Skeletal muscle tissue (tissue), 5 donors: ENCODE measurements around the gene TXNDC17. TPM values are rescaled to one million over a fixed set of nuclear protein-coding genes. Genes with fewer than 3 reads are reported as not detected.
"Not testable (repeated sequence)": the region's sequence is repeated elsewhere in the genome, so short reads cannot be mapped to it uniquely, and the experiment has no call there.

ENCODE experiments used
- H3K27ac ChIP-seq: one replicate; pipeline ENCODE4 v1.7.0; 2013; ENCODE audit warnings: mild to moderate bottlenecking, low read depth, low read length, inconsistent platforms
- H3K27me3 ChIP-seq, 3 donors: one replicate each; pipeline ENCODE4 v1.7.0; 2013; ENCODE audit warnings: low read length in 3 of 3; ENCODE audit not compliant: control insufficient read depth in 3 of 3, insufficient read depth in 3 of 3
- H3K36me3 ChIP-seq, 3 donors: one replicate each; pipeline ENCODE4 v1.7.0; 2013; ENCODE audit warnings: low read length in 3 of 3; ENCODE audit not compliant: control insufficient read depth in 3 of 3, insufficient read depth in 3 of 3
- H3K4me1 ChIP-seq, 3 donors: one replicate each; pipeline ENCODE4 v1.7.0; 2013; ENCODE audit warnings: low read length in 3 of 3, mild to moderate bottlenecking in 3 of 3; ENCODE audit not compliant: control insufficient read depth in 3 of 3, insufficient read depth in 3 of 3
- H3K4me3 ChIP-seq, 3 donors: one replicate each; pipeline ENCODE4 v1.7.0; 2013; ENCODE audit warnings: low read length in 3 of 3
- H3K9ac ChIP-seq, 3 donors: one replicate each; pipeline ENCODE4 v1.7.0; 2013; ENCODE audit warnings: low read length in 3 of 3, mild to moderate bottlenecking in 3 of 3, moderate library complexity in 2 of 3, low read depth in 1 of 3
- H3K9me3 ChIP-seq, 3 donors: one replicate each; pipeline ENCODE4 v1.7.0; 2013; ENCODE audit warnings: low read length in 3 of 3; ENCODE audit not compliant: control insufficient read depth in 3 of 3
- small RNA-seq: library from RNA; depleted of rRNA; stranded (forward); fragments of <200 nt; gene quantifications from one replicate; pipeline ENCODE3, GENCODE V24; 2014
- total RNA-seq: library from RNA; depleted of rRNA; stranded (reverse); fragments of >200 nt; gene quantifications from one replicate; pipeline ENCODE4 v1.2.3, GENCODE V29; 2014
- donor health status: Osteomylitis.

The TXNDC17 gene
- total RNA-seq, 1 donor from 2014 or later, result 8.4 TPM

DNA sequence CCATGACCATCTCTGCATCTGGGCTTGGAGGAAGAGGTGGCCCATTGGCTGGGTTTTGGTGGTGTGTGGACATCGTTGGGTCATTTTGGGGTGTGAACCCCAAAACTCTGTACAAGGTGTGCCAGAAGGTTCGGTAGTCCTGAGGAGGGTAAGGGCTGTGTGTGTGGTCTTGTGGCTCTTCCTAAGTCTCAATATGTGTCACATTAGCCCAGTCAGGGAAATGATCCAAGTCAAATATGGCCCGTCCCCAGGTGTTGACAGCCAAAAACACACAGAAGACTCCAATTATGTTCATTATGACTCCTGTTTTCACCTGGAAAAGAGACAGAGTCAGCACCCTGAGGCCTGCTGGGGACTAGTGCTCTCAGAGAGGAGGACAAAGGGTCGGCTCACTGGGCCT, 45.2 kb downstream of the TXNDC17 start:
- H3K36me3 ChIP-seq, result no peaks in the 10 kb centered on the region
- no peak overlapping the region for H3K27ac ChIP-seq
- no peaks in the 10 kb centered on the region for H3K4me1 ChIP-seq
- H3K4me3 ChIP-seq, result no peak overlapping the region
- no peaks in the 10 kb centered on the region for H3K9me3 ChIP-seq
- peaks cover 11 to 38% (median 26%) of the 10 kb centered on the region in 3 donors for H3K27me3 ChIP-seq
- no peak overlapping the region for H3K9ac ChIP-seq

DNA sequence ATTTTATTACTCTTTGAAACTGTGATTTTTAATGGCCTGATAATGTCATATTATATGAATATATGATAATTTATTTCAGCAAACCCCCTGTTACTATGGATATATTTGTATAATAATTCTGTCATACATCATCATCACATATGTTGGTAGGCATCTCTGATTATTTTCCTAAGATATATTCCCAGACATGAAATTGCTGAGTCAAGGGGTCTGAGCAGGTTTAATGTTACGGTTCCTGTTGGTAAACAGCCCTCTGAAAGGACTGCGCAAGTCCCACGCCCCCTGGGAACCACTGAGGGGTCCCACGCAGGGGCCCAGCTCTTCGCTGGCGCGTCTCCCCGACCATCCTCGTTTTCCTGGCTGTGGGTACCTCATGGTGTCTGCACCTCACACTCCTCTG, 48.1 kb downstream of the TXNDC17 start:
- Histone ChIP-seq H3K27me3 (peaks cover 13 to 38% (median 26%) of the 10 kb centered on the region in 3 donors), H3K4me1 (no peaks in the 10 kb centered on the region)

DNA sequence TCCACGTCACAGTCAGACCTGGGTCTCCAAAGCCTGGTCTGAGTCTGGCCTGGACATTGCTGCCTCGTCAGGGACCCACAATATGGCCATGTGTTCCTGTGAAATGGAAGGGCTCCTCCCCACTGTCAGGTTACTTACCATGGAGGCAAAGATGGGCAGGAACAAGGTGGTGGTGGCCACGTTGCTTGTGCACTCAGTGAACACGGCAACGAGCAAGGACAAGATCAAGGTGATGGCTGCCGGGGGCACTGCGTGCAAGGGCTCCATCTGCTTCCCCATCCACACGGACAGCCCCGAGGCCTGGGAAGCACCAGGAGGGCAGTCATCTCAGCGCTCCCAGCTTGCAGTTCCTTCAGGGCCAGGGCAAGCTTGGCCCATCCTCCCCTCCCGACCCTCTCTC, 49.8 kb downstream of the TXNDC17 start:
- Histone ChIP-seq H3K36me3 (no peaks in the 10 kb centered on the region), H3K9ac (no peak overlapping the region), H3K4me3 (no peak overlapping the region), H3K9me3 (no peaks in the 10 kb centered on the region), H3K27me3 (peaks cover 7 to 30% (median 13%) of the 10 kb centered on the region in 3 donors), H3K4me1 (no peaks in the 10 kb centered on the region), H3K27ac (no peak overlapping the region)

More for the DNA sequence above, 48.1 kb downstream of the TXNDC17 start:
- Histone ChIP-seq H3K9ac (no peak overlapping the region), H3K4me3 (no peak overlapping the region), H3K27ac (no peak overlapping the region), H3K9me3 (no peaks in the 10 kb centered on the region), H3K36me3 (no peaks in the 10 kb centered on the region)

DNA sequence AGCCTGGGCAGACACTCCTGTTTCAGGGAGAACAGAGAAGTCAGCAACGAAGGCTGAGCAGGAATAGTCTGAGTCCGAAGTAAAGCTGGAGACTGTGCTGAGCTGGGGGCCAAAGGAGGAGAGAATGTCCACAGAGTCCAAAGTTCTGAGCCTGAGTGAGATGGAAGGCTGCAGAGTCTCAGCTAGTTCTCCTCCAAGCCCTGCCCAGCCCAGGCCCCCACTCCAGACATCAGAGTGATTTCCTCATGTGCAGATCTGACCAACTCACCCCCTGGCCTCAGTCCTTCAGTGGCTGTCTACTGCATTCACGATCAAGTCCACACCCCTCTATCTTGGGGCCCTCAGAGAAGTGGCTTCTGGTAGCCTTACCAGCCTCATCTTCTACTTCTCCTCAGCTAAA, 50.7 kb downstream of the TXNDC17 start:
- no peak overlapping the region for H3K27ac ChIP-seq
- H3K9ac ChIP-seq, result no peak overlapping the region
- H3K9me3 ChIP-seq, result no peaks in the 10 kb centered on the region
- no peak overlapping the region for H3K4me3 ChIP-seq
- H3K27me3 ChIP-seq, result peaks cover 3 to 25% (median 10%) of the 10 kb centered on the region in 3 donors
- peaks cover 0 to 2% (median 0%) of the 10 kb centered on the region in 3 donors for H3K4me1 ChIP-seq
- H3K36me3 ChIP-seq, result no peaks in the 10 kb centered on the region

DNA sequence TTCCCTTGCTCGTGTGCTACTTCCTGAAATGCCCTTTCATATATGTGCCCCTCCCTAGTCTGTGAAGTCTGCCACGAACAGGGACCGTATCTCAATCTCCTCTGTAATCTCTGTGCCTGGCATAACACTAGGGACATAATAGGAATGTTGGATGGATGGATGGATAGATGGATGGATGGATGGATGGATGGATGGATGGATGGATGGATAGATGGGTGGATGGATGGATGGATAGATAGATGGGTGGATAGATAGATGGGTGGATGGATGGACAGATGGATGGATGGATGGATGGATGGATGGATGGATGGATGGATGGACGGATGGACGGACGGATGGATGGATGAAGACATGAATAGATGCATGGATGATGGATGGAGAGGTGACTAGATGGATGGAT, 51.1 kb downstream of the TXNDC17 start:
- H3K9ac ChIP-seq, H3K27ac ChIP-seq, H3K4me3 ChIP-seq, H3K36me3 ChIP-seq, H3K4me1 ChIP-seq, H3K9me3 ChIP-seq: not testable (repeated sequence)
- H3K27me3 ChIP-seq, result peaks cover 6 to 21% (median 10%) of the 10 kb centered on the region in 3 donors

Small RNAs within 50 kb of the gene (small RNA-seq; reads per million reads assigned to genes)
- not detected for gene MIR4520-1
- gene RNA5SP435, result not detected

Other genes starting within 250 kb of the TXNDC17 start
- not detected for gene AIPL1, start 205.9 kb upstream of the TXNDC17 start, total RNA-seq
- gene PIMREG, start 196.6 kb upstream of the TXNDC17 start, total RNA-seq, result 6.3 TPM
- gene PITPNM3, start 84.5 kb upstream of the TXNDC17 start, total RNA-seq, result 1.0 TPM
- 11.5 TPM for gene KIAA0753, start 349 bp upstream of the TXNDC17 start, total RNA-seq
- 3.1 TPM for gene MED31, start 10.5 kb downstream of the TXNDC17 start, total RNA-seq
- gene C17orf100, start 10.7 kb downstream of the TXNDC17 start, total RNA-seq, result not detected
- gene SLC13A5, start 72.3 kb downstream of the TXNDC17 start, total RNA-seq, result not detected
- 7.3 TPM for gene XAF1, start 115.0 kb downstream of the TXNDC17 start, total RNA-seq
- gene FBXO39, start 135.2 kb downstream of the TXNDC17 start, total RNA-seq, result under 0.01 TPM
- gene TEKT1, start 190.7 kb downstream of the TXNDC17 start, total RNA-seq, result not detected